ENCODE data around the gene UNC50.

Gene UNC50, protein sequence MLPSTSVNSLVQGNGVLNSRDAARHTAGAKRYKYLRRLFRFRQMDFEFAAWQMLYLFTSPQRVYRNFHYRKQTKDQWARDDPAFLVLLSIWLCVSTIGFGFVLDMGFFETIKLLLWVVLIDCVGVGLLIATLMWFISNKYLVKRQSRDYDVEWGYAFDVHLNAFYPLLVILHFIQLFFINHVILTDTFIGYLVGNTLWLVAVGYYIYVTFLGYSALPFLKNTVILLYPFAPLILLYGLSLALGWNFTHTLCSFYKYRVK

GRCh38 chr2:98608116-98608961 is at the start of gene UNC50, which contains the start of gene COA5:
TSS of gene UNC50 (plus strand) at chr2:98608589. CDS start at chr2:98609760, 1,171 bp downstream.
TSS of gene COA5 (minus strand) at chr2:98608512. CDS start at chr2:98608405, 107 bp downstream.
- DNase-seq (ENCODE audit: low read depth) = peak; percentile 92

- DNase-seq (ENCODE audit: low read depth) = no peak
Observed at GRCh38 chr2:98558852-98559530, 49.4 kb upstream of the UNC50 start.

GRCh38 chr2:98559581-98559980 is 48.8 kb upstream of the UNC50 start:
- DNase-seq (ENCODE audit: low read depth) = no peak

DNA sequence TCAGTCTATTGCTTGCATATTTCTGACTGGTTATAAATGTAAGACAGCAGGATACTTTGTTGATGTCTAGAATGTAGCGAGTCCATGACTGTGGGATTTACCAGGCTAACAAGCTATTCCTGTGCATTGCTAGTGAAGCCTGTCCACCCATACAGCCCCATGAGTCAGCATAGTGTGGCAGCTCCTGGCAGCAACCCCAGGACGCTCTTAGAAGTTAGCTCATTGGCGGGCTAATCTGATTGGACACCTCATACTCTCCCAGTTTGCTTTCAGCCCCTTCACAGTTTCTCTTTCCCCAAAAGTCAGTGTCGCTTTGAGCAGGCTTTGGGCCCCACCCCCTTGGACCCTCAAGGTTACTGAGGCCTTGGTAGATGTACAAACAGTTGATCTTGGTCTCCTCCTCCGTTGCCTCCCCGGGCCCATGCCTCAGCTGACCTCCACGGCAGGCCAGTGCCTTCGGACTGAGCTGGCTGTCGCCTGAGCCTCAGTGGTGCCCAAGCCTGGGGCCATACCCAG is 48.1 kb upstream of the UNC50 start:
- DNase-seq (ENCODE audit: low read depth) = no peak

DNA sequence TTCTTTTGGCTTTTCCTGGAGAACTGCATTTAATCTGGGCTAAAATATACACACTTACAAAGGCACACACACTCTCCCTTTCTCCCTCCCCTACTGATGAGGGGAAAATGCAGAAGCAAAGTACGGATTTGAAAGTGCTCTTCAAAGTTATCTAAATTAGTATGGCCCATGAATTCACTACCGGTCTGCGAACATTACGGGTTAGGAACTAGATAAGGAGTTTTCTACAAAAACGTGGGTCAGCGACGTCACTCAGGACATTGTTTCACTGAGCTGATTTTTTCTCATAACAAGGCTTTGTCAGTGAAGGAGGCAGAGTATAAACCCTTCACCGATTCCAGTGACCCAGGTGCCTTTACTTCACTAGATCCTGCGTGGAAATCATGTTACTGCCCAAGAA is 47.4 kb upstream of the UNC50 start:
- no peak for DNase-seq (ENCODE audit: low read depth)

DNA sequence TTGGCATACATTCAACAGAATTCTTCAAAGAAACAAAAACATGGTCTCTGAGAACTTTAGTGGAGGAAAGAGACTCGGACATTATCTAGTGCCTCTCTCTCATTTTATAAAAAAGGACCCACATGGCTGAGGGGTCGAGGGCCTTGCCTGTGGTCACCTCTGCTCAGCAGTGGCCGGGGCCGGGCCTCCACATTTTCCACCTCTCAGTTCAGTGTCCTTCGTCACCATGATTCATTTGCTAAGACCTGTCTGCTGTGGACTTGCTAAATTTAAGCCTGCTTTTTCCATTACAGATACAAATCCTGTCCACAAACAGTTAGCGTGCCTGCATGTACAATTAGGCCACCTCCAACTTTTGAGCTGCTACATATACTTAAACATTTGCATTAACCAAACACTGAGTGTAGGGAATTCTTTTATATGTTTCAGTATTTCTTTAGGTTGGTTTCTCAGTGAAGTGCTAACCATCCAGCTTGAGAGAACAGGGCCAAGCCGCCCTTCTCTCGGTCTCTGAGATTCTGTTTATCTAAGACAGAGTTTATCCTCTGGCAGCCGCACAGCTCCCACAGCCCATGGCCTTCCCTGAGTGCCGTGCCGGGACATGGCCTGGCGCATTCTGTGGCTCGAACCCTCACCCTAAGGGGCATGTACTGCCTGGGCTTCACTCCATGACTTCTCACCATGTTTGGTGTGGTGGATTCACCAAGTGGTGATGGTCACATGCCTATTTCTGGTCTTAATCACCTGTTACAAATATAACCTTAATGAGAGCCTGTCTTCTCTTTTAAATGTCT is 46.3 kb upstream of the UNC50 start:
- DNase-seq (ENCODE audit: low read depth) = no peak

DNA sequence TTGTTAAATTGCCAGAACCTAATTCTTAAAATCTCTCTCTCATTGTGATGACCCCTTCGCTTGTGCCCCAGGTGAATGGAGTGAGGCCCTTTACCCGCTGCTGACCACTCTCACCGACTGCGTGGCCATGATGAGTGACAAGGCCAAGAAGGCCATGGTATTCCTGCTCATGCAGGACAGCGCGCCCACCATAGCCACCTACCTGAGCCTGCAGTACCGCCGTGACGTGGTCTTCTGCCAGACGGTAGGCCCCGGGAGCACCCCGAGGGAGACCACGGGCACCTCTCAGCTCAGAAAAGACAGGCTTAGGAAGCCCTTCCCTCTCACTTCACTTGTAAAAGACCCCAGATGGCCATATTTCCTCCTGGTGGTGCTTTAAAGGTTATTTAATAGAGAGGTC is 45.0 kb upstream of the UNC50 start:
- no peak for DNase-seq (ENCODE audit: low read depth)

DNA sequence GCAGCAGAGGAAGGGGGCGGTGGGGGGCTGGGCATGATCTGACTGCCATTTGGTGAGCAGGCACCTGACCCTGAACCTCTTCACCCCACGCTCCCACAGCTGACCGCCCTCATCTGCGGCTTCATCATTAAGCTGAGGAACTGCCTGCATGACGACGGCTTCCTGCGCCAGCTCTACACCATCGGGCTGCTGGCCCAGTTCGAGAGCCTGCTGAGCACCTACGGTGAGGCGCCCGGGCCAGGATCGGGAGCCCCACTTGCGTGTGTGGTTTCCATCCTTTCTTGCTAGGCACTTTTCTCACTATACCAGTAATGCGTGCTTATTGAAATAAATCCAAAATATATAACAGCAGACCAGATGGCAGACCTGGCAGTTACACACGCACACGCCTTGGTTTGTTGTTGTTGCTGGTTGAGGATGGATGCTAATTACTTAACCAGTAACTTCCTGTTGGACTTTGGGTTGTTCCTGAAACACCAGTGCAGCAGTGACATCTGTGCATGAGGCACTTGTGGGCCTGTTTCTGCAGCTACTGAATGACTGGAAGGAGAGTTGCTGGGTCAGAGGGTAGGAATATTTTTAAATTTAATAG is 43.8 kb upstream of the UNC50 start:
- no peak for DNase-seq (ENCODE audit: low read depth)

DNA sequence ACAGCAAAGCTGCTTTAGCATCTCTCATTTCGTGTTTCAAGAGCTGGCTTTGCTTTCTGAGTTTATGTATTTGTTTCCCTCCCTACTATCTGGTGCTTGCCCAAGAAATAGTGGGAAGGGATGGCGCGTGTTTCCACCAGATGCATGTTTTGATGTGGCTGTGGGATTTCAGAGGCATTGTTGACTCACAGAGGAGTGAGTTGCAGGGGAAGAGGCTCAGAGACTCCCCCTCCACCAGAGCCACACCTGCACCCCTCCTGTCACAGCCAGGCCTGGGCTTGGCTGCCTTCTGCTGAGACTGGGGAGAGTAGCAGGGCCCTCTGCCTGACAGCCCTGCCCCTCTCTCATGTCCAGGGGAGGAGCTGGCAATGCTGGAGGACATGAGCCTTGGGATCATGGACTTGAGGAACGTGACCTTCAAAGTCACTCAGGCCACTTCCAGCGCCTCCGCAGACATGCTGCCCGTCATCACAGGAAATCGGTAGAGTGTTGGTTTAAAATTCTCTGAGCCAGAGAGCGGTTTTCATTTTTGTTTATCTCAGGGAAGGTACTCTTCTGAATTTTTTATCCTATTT is 43.0 kb upstream of the UNC50 start:
- no peak for DNase-seq (ENCODE audit: low read depth)

DNA sequence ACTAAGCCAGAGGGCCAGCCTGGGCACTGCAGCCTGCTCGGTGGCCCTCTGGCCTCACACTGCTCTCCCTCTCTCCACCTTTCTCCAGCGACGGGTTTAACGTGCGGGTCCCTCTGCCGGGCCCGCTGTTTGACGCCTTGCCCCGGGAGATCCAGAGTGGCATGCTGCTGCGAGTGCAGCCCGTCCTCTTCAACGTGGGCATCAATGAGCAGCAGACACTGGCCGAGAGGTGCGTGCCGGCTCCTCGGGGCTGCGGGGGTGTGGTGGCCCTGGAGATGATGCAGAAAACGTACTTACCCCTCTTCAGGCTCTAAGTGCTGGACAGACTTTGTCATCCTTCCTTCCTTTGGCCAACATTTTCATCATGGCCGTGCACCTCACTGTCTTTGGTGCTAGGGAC is 42.4 kb upstream of the UNC50 start:
- DNase-seq (ENCODE audit: low read depth) = no peak

GRCh38 chr2:98568161-98568956 is 40.0 kb upstream of the UNC50 start:
- DNase-seq (ENCODE audit: low read depth) = no peak

DNA sequence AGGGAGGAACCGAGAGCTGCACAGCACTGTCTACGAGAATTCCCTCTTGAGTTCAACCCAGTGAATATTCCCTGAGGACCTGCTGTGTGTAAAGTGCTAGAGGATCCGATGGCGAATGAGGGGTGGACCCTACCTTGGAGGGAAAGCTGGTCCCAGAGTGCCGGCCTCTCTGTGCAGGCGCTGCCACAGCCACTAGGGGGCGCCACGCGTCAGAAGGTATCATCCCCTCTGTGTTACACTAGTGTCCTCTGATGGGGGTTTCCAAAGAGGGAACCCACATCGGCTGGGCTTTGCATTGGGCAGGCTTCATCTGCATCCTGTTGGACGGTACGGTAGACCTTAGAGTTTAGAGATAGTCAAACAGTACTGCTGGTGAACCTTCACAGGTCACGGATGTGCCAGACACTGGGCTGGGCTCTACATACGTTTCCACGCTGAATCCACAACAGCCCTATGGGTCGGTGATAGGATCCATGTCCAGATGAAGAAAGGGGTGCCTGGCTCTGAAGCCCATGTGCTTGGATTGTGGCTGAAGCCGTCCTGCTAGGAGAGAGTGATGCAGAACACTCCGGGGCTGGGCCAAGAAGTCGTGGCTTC is 39.1 kb upstream of the UNC50 start:
- DNase-seq (ENCODE audit: low read depth) = peak; percentile 64

- DNase-seq (ENCODE audit: low read depth) = no peak
Observed at GRCh38 chr2:98569915-98570314, 38.5 kb upstream of the UNC50 start.

GRCh38 chr2:98570356-98570755 is 38.0 kb upstream of the UNC50 start:
- DNase-seq (ENCODE audit: low read depth) = no peak

- no peak for DNase-seq (ENCODE audit: low read depth)
Observed at GRCh38 chr2:98571121-98571701, 37.2 kb upstream of the UNC50 start.

DNA sequence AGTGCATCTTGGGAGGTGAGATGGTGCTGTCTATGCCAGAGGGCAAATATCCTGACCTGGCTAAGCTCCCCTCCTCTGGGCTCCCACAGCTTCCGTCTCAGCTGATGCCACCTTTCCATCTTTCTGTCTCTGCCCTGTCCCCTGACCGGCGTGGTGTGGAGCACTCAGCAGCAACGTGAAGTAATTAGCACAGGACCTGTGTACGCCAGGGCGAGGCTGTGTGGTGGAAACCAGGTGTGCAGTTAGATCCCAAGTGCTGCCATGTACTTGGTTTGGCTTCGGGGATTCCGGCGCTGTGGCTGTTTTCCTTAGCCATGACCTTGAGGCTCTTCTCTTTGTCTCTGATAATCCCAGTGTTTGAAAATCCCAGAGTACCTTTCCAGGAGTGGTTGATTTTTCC is 36.6 kb upstream of the UNC50 start:
- DNase-seq (ENCODE audit: low read depth) = no peak

DNA sequence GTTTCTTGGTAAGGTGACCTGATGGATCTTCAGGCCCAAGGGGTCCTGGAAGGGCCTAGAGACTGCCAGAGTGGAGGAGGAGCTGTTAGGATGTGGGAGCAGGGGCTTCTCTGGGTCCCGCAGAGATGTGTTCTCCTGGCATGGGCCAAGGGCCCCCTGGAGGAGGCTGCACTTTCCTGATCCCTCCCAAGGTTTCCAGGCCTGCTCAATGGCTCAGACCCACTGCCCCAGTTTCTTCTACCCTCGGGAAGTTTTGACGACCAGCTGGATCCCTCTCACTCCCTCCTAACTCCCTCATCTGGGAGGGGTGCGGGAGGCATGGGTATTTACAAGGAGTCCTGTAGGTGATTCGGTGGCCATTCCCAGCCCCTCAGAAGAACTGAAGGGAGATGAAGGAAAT is 36.2 kb upstream of the UNC50 start:
- no peak for DNase-seq (ENCODE audit: low read depth)

- DNase-seq (ENCODE audit: low read depth) = no peak
Observed at GRCh38 chr2:98572676-98573075, 35.7 kb upstream of the UNC50 start.

DNA sequence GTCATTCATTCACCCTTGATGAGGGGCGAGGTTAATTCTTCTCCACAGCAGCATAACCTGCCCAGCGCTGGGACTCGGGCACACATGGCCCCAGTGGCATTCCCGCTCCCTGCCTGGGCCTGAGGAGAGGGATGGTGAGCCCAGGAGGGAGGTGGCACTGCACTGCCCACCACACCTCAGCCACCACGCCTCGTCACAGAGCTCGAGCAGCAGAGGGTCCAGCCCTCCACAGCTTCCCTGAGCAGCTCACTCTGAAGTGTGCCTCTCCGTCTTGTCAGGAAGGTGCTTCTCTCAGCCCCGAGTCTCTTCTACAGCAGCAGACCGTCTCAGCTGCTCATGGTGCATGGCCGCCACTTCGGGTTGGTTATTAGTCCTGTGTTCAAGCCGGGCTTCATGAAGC is 35.0 kb upstream of the UNC50 start:
- no peak for DNase-seq (ENCODE audit: low read depth)
